ENCODE measurements around the gene TNNC2. TPM values are rescaled to one million over a fixed set of nuclear protein-coding genes. Genes with fewer than 3 reads are reported as not detected.
A peak's percentile ranks its signal among the peaks of the same experiment; 100 is the strongest.

TNNC2 gene
- total RNA-seq, 4 donors from 2014 or later, result 0.91 to 1.6 TPM; not detected in 2

DNA sequence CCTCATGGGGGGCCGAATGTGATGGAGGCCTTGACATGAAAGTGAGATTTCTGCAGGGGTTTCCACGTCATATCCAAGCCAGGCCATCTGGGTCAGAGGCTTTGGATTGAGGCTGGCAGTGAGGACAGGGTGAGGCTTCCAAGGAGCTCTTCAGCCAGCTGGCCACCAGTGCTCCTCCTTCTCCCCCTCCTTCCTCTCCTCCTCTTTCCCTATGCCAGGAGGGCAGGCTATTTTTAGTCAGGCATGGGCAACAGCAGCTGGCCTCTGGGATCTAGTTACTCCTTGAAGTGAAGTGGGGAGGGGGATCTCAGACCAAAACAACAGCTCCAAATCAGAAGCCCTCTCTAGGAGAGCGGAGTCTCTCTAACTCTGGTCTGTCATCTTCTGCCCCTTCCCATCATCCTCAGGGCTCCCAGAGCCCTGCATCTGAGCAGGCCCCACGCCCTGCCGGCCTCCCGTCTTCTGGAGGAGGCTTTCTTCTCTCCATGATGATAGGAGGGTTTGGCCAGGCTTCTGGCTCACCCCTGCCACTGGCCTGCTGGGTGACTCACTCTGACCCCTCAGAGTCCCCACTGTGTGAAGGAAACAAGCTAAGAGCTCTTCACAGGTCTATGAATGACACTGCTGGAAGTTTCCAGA is 612 bp downstream of the TNNC2 start:
- H3K4me1 ChIP-seq, result peaks cover 36% of the 10 kb centered on the region
- no peak for TF ChIP-seq POLR2AphosphoS5 (IDR thresholded peaks at IDR 0.05)
- TF ChIP-seq, protein P1, sequence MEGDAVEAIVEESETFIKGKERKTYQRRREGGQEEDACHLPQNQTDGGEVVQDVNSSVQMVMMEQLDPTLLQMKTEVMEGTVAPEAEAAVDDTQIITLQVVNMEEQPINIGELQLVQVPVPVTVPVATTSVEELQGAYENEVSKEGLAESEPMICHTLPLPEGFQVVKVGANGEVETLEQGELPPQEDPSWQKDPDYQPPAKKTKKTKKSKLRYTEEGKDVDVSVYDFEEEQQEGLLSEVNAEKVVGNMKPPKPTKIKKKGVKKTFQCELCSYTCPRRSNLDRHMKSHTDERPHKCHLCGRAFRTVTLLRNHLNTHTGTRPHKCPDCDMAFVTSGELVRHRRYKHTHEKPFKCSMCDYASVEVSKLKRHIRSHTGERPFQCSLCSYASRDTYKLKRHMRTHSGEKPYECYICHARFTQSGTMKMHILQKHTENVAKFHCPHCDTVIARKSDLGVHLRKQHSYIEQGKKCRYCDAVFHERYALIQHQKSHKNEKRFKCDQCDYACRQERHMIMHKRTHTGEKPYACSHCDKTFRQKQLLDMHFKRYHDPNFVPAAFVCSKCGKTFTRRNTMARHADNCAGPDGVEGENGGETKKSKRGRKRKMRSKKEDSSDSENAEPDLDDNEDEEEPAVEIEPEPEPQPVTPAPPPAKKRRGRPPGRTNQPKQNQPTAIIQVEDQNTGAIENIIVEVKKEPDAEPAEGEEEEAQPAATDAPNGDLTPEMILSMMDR (IDR thresholded peaks at IDR 0.05), result no peak
- DNase-seq (ENCODE audit: low spot score in 2 of 2), result no peak
- H3K4me3 ChIP-seq, result no peak overlapping the region
- no peaks in the 10 kb centered on the region for H3K36me3 ChIP-seq
- H3K9me3 ChIP-seq, result no peaks in the 10 kb centered on the region
- WGBS, result 57% methylated on average over 6 of the region's 6 CpGs
- H3K27ac ChIP-seq, result peak overlapping the region; percentile 57
- H3K27me3 ChIP-seq, result peaks cover 12% of the 10 kb centered on the region

DNA sequence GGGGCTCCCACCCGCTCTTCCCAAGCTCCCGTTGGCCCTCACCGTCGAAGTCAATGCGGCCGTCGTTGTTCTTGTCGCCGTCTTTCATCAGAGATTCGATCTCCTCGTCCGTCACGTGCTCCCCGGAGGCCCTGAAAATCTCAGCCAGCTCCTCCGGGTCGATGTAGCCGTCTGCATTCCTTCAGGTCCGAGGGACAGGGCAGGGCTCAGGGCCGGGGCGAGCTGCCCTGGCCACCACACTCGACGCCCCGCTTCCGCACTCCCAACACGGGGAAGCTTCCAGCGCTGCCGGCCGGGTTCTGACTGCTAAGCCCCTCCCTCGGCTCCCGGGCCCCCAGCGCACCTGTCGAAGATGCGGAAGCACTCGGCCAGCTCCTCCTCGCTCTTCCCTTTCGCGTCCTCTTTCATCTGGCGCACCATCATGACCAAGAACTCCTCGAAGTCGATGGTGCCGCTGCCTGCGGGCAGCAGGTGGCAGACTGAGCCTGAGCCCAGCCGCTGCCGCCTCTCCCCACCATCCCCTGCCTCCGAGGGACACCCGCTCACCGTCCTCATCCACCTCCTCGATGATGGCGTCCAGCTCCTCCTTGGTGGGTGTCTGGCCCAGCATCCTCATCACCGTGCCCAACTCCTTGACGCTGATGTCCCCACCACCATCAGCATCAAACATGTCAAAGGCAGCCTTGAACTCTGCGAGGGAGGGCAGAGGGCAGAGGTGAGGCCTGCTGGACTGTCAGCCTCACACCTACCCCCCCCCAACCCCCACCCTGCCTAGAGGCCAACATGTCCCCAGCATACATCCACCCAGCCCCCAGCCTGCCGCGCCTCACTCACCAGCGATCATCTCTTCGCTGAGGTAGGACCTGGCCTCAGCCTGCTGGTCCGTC is 2.9 kb downstream of the TNNC2 start:
- Histone ChIP-seq H3K36me3 (no peaks in the 10 kb centered on the region), H3K27me3 (peaks cover 12% of the 10 kb centered on the region), H3K27ac (no peak overlapping the region), H3K4me3 (peak overlapping the region; percentile 31), H3K4me1 (peaks cover 36% of the 10 kb centered on the region), H3K9me3 (no peaks in the 10 kb centered on the region)
- no peak for DNase-seq (ENCODE audit: low spot score in 2 of 2)
- 13% methylated on average over 44 of the region's 57 CpGs for WGBS
- TF ChIP-seq, protein P1 (IDR thresholded peaks at IDR 0.05), result peak in 1 of 2 donors; percentile 33
- TF ChIP-seq POLR2AphosphoS5 (IDR thresholded peaks at IDR 0.05), result no peak

DNA sequence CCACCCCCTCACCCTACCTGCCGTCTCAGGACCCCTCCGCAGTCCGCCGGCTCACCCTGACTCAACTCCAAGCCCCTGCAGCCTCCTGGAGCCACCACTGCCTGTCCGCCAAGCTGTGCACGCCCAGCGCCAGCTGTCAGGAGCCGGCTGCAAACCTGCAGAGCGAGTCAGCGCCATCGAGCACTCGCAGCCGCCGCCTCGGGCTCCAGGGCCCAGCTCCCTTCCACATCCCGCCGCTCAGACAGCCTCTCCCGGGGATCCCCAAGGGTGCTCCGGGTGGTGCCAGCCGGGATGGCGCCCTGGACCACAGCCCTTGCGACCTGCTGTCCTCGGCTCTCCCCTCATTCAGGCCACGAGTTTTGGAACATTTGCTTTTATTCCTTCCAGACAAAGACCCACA is 4.3 kb downstream of the TNNC2 start:
- TF ChIP-seq POLR2A (IDR thresholded peaks at IDR 0.05) (no peak), EP300 (IDR thresholded peaks at IDR 0.05) (no peak), POLR2AphosphoS5 (IDR thresholded peaks at IDR 0.05) (no peak)
- TF ChIP-seq, protein P1 (IDR thresholded peaks at IDR 0.05), result no peak
- WGBS, result no CpG with 5 or more reads among the region's 24 CpGs
- H3K27me3 ChIP-seq, result peaks cover 12% of the 10 kb centered on the region
- no peak overlapping the region for H3K27ac ChIP-seq
- peaks cover 36% of the 10 kb centered on the region for H3K4me1 ChIP-seq
- H3K36me3 ChIP-seq, result no peaks in the 10 kb centered on the region
- H3K4me3 ChIP-seq, result peak overlapping the region; percentile 23
- no peaks in the 10 kb centered on the region for H3K9me3 ChIP-seq
- DNase-seq (ENCODE audit: low spot score in 2 of 2), result no peak

DNA sequence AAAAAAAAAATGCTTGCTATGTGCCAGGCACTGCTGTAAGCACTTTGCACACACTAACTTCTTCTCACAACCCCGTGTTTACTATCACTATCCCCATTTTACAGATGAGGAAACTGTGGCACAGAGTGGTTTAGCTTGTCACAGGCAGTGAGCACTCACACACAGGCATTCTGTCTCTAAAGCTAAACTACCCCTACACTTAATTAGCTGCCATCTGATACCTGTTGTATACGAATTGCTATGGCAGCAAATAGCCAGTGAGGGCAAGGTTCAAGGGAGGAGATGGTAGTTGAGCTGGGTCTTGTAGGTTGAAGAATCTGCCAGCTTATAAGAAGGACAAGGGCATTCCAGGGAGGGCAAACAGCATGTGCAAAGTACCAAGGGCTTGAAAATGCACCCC is 5.2 kb downstream of the TNNC2 start:
- Histone ChIP-seq H3K27ac (no peak overlapping the region), H3K4me3 (no peak overlapping the region), H3K36me3 (no peaks in the 10 kb centered on the region), H3K4me1 (peaks cover 36% of the 10 kb centered on the region), H3K9me3 (no peaks in the 10 kb centered on the region), H3K27me3 (peaks cover 12% of the 10 kb centered on the region)
- WGBS, result 80% methylated on average over 2 of the region's 2 CpGs
- DNase-seq (ENCODE audit: low spot score in 2 of 2), result no peak
- TF ChIP-seq POLR2A (IDR thresholded peaks at IDR 0.05), result no peak
- no peak for TF ChIP-seq EP300 (IDR thresholded peaks at IDR 0.05)
- TF ChIP-seq, protein P1 (IDR thresholded peaks at IDR 0.05), result no peak
- TF ChIP-seq POLR2AphosphoS5 (IDR thresholded peaks at IDR 0.05), result no peak

DNA sequence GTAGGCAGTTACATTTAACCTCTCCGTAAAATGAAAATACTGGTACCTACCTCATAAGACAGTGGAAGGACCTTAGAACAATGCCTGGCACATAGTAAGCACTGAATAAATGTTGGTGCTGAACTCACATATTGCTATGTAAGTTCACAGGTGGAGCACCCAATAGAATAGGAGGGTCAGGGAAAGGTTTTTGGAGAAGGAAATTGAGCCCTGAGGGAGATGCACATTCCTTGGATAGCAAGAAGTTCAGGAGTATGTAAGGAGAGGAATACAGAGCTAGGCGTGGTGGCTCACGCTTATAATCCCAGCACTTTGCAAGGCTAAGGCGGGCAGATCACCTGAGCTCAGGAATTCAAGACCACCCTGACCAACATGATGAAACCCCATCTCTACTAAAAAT is 7.6 kb downstream of the TNNC2 start:
- no peak for DNase-seq (ENCODE audit: low spot score in 2 of 2)
- Histone ChIP-seq H3K27ac (no peak overlapping the region), H3K27me3 (peaks cover 12% of the 10 kb centered on the region), H3K36me3 (no peaks in the 10 kb centered on the region), H3K9me3 (no peaks in the 10 kb centered on the region), H3K4me1 (peaks cover 25% of the 10 kb centered on the region), H3K4me3 (no peak overlapping the region)
- no peak for TF ChIP-seq POLR2AphosphoS5 (IDR thresholded peaks at IDR 0.05)
- no peak for TF ChIP-seq EP300 (IDR thresholded peaks at IDR 0.05)
- TF ChIP-seq, protein P1 (IDR thresholded peaks at IDR 0.05), result no peak
- no peak for TF ChIP-seq POLR2A (IDR thresholded peaks at IDR 0.05)
- 88% methylated on average over 4 of the region's 4 CpGs for WGBS
